Colon (tissue), 2 donors: ENCODE data around the gene MT4.
"Not testable (repeated sequence)": the region's sequence is repeated elsewhere in the genome, so short reads cannot be mapped to it uniquely, and the experiment has no call there.

ENCODE experiments used
- FAIRE-seq: peaks from 2 replicates; lab custom pipeline; 2012; peaks lifted over from hg19 to GRCh38; lab: Jason Lieb, UNC
- donor health status: control.
- donor health status: control.

The MT4 gene

DNA sequence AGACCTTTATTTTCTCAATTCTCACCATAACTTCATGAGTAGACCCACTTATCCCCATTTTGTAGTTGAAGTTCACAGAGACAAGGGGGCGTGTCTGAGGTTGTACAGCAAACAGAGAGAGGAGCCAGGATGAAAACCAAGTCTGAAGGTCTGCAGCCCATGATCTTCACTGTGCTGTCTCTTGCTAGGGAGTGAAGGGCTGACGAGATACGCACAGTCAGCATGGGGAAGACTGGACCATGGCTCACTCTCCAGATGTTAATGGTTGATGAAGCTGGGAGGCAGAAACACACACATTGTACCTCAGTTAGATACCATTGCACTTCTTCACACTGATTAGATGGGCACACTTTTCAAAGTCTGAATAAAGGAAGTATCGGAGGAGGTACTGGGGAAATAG, 5.8 kb upstream of the MT4 start:
- no peak for FAIRE-seq

DNA sequence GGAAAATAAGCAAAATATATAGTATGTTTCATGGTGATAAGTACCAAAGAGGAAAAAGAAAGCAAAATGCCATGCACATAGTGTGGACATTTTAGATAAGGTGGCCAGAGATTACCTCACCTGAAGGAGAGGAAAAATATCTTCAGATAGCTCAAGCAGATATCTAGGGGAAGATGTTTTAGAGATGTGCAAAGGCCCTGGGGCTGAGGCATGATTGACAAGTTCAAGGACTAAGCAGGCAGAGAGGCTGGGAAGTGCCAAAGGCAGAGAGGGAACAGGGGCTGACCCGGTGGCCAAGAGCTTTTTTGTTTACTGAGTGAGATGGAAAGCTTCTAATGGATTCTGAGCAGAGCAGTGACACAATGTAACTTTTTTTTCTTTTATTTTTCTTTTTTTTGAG, 4.4 kb upstream of the MT4 start:
- no peak for FAIRE-seq

DNA sequence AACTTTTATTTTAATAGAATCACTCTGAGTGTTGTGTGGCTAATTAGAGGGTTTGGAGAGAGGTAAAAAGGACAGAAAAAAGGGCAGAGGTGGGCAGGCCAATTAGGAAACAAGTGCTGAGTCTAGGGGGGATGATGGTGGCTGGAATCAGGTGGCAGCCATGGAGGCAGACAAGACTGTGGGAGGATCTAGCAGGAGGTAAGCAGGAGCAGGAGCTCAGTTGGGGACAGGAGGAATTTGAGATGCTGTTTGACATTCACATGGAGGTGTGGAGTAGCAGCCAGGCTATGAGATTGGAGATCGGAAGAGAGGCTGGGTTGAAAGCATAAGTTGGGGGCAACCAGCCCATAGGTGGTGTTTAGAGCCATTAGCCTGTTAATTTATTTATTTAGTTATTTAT, 3.7 kb upstream of the MT4 start:
- FAIRE-seq: no peak

DNA sequence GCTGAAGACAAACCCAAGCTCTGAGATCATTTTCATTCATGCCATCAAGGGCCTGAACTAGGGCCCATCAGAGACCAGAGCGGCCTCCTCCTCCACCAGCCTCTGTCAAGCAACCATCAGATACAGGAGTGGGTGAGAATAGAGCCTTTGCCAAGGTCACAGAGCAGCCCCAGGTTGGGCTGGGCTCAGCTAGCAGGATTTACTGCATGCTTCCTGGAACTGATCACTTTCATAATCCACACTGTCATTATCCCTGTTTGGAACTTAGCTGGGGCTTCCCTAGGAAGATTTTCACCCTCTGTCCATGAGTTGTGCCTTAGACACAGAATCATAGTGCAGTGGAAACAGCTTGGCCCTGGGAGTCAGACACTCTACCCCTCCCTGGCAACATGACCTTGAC, 5.1 kb downstream of the MT4 start:
- FAIRE-seq: no peak

DNA sequence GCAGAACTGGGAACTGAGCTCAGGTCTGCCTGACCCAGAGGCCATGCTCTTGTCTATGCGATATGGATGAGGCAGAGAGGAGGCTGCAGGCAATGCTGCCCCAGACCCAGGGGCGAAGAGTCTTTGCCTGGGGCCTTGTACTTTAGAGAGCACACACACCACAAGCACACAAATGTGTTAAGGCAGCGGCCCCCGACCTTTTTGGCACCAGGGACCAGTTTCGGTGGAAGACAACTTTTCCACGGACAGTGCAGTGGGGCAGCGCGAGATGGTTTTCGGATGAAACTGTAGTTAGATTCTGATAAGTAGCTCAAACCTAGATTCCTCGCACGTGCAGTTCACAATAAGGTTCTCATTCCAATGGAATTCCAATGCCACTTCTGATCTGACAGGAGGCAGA, 6.7 kb downstream of the MT4 start:
- no peak for FAIRE-seq

DNA sequence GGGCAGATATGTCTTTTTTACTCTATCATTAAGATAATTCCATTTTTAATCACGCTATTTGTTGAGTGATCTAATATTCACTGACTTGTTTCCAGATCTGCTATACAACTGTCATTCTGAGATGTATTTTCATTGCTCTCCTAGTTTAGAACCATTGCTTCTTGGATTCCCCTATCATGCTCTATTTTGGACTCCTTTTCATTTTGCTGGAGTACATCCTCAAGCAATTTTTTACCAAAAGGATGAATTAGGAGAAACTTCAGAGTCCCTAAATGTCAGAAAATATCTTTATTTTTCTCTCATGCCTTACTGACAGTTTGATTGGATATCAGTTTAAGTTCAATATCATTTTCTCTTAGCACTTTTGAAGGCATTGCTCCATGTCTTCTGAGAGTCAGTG, 9.8 kb downstream of the MT4 start:
- no peak for FAIRE-seq

DNA sequence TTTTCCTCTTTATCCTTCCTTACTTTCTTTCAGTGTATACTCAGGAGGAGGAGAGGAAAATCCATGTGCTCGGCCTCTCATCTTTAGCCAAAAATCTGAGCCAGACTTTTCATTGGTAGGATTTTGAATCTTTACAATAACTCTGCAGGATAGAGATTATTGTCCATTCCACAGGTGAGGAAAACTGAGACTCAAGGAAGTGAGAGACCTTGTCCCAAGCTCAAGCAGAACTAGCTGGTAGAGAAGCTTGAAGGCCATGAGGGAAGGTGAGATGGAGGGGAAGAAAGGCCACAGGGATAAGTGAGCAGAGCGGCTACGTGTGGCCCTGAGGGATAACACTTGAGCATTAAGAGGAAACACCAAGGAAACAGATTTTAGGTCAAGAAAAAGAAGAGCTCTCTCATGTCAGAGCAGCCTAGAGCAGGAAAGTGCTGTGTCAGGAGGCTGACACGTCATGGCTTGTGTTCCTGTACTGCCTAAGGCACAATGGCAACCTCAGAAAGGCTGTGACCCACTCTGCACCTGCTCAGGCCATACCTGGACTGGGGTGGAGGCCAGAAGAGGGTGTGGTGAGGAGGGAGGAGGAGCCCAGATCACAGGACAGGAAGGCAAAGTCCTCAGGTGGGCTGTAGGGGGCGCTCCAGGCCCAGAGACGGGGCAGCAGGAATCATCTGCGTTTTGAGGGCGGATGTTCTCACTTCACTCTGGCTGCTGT, 11.9 kb downstream of the MT4 start:
- no peak for FAIRE-seq

DNA sequence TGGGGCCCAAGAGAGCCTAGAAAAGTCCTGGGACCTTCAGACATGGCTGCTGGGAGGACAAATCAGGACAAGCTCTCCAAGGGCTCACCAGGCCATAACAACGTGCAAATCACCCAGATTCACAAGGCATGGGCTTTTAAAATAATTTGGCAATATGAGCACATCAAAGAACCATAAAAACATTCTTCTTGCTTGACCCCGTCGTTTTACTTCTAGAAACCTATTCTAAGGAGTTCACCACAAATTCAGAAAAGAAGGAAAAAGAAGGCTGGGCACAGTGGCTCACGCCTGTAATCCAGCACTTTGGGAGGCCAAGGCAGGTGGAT, 12.4 kb downstream of the MT4 start:
- no peak for FAIRE-seq

DNA sequence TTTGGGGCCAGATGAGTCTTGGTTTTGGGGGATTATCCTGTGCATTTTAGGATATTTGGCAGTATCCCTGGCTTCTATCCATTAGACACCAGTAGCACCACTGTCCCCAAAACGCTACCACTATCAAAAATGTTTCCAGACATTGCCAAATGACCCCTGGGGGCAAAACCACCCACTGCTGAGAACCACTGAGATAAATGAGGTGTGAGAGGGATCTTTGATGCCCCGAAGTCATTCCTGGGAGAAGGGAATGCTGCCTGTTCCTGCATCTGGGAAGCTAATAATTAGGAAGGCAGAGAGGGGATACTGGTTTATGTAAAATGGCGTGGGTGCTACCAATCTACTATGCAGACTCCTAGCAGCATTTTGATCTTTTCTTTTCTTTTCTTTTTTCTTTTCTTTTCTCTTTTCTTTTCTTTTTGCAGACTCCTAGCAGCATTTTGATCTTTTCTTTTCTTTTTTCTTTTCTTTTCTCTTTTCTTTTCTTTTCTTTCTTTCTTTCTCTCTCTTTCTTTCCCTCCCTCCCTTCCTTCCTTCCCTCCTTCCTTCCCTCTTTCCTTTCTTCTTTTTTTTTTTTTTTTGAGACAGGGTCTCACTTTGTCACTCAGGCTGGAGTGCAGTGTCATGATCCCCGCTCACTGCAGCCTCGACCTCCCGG, 15.6 kb downstream of the MT4 start:
- no peak for FAIRE-seq

DNA sequence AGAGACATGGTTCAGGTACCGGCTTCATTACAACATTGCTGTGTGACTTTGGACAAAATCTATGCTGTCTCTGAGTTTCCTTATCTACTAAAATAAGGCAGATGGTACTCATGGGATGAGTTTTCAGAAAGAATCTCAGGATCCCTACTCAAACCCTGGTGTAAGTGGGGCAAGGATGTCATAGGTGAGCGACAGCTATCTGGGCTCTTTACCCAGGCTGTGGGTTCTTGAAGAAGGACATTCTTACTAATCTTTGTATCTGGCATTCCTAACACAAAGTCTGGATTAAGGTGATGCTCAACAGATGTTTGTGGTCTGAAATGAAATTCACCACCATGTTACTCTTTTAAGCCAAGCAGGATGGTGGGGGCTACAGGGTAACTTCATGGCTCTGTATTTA, 18.0 kb downstream of the MT4 start:
- FAIRE-seq: not testable (repeated sequence)

DNA sequence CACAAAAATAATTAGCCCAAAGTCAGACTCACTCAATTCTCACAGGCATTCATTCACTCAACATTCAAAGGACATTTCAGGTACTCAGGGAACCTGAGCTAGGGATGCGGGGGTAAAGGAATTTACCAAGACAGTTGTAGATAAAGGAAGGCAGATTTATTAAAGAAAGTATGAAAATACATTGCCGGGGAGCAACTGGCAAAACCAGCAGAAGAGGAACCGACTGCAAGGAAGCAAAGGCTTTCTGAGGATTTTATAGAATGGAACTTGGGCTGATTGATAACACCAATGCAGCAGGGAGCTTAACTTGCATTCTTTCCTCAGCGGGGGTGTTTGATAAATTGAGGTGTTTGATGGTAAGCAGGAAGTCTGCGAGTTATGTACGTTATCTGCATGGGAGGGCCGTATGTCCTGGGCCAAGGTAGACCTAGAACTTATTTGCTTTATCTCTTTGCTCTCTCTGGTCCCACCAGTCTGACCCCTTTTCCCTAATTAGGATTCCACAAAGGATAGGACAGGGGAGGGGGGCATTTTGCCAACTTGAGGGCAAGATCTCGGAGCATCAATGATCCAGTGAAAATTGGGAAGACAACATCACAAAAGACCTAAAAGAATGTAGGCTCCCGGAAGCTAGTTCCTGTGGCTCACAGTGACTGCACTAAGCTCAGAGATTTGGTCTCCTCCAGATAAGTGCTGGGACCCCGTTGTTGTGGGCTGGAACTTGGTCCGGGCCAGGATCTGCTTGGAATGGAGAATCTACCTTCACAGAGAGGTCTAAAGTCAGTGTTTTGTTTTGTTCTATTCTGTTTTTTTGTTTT, 18.7 kb downstream of the MT4 start:
- no peak for FAIRE-seq

DNA sequence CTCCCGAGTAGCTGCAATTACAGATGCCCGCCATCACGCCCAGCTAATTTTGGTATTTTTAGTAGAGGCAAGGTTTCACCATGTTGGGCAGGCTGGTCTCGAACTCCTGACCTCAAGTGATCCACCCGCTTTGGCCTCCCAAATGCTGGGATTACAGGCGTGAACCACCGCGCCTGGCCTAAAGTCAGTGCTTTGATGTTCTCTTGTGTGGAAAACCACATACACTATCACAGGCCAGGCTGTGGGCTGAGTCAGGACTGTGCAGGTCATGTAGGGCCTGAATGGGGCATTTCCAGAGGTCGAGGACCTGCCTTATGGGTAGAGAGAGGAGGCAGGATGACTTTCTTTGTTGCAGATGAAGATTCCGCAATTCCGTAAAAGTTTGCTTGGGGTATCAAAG, 19.4 kb downstream of the MT4 start:
- FAIRE-seq: no peak

DNA sequence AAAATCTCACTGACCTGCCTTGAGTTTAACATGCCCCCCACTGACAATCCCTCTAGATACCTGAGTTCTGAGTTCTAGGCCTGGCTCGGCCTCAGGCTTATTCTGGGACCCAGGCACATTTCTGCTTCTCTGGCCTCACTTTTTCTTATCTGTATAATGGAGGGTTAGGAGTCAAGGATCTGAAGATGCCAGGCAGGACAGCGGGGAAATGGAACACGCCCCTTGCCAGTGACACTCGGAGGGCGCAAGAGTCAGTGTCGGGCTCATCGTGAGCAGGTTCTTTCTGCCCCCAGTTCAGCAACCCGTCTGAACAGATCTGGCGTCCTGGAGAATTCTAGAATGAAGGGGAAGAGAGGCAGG, 23.9 kb downstream of the MT4 start:
- FAIRE-seq: no peak

DNA sequence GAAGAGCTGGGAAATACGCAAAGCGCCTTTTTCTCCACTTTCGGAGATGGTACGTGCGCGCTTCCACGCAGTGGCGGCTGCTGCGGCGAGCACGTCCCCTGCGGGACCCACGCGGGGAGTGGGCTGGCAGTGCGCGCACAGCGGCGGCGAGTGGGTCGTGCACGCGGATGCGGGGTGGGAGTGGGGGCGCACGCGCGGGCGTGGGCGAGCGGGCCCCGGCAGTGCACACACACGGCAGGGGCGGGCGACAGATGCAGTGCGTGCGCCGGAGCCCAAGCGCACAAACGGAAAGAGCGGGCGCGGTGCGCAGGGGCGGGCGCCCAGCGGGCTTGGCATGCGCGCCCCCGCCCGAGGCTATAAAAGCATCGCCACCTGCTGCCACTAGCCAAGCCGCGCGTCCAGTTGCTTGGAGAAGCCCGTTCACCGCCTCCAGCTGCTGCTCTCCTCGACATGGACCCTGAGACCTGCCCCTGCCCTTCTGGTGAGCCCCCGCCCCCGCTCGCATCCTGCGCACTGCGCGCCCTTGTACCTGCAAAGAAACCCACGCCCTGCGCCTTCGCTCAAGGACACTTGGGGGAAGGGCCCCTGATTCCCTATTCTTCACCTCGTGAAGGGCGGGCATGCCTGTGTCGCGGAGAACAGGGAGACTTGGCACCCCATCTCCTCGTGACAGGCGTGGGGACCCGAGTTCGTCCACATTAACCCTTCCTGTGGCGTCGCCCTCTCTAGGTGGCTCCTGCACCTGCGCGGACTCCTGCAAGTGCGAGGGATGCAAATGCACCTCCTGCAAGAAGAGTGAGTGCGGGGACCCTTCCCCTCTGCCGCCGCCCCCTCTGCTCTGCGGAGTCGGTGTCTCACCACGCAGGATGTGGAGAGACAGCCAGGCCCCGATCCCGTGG, 24.5 kb downstream of the MT4 start, which contains the start of gene MT3:
Gene MT3, plus strand, starts transcription at position 388 of the 899 bp plus-strand sequence. Its CDS starts 63 bp downstream, at position 451.
- FAIRE-seq: no peak

DNA sequence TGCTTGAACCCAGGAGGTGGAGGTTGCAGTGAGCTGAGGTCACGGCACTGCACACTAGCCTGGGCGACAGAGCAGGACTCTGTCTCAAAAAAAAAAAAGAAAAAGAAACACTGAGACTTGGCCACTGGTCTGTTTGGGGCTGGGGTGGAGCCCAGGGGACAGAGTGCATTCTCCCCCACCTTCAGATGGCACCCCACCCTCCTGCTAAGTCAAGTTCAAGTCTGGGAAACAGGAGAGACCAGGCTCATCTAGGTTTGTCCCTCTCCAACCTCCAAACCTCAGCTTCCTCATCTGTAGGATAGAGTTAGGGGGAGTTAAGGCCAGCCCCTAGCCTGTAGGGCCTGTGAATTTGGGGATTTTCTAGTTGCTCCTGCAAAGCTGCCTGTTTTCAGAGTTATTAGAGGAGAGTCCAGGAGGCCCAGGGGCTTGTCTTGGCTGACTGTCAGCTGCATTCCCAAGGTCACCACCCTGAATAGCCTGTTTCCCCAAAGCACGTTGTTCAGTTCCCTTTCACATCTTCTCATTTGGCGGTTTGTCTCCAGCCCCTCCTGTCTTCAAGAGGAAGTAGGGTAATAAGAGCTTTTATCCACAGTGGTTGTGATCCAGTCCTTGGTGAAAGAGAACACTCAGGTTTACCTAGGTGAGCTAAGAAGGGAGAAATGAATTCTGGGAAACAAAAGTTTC, 26.6 kb downstream of the MT4 start:
- no peak for FAIRE-seq

DNA sequence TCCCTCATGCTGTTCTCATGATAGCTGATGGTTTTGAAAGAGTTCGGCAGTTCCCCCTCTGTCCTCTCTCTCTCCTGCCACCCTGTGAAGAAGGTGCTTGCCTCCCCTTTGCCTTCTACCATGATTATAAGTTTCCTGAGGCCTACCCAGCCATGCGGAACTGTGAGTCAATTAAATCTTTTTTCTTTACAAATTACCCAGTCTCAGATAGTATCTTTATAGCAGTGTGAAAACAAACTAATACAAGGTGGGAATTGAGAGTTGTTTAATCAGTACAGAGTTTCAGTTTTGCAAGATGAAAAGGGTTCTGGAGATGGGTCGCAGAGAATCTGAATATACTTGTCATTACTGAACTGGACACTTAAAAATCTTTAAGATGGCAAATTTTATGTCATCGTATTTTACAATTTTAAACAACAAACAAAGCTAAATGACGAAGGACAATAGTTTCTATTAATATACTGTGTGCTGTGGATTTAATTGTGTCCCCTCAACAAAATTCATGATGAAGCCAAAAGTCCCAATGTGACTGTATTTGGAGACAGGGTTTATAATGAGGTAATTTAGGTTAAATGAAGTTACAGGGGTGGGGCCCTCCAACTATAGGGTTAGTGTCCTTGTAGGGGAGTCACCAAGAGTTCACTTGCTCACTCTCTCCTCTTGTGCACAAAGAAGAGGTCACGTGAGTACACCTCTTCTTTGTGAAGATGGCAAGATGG, 28.9 kb downstream of the MT4 start:
- no peak for FAIRE-seq

DNA sequence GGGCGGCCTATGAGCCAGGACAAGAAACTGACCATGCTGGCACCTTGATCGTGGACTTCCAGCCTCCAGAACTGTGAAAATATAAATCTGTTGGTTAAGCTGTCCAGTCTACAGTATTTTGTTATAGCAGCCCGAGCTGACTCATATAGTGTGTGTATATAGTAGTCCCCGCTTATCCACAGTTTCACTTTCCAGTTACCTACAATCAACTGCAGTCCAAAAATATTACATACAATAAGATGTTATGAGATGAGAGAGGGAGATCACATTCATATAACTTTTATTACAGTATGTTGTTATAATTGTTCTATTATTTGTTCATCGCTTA, 29.4 kb downstream of the MT4 start:
- no peak for FAIRE-seq

DNA sequence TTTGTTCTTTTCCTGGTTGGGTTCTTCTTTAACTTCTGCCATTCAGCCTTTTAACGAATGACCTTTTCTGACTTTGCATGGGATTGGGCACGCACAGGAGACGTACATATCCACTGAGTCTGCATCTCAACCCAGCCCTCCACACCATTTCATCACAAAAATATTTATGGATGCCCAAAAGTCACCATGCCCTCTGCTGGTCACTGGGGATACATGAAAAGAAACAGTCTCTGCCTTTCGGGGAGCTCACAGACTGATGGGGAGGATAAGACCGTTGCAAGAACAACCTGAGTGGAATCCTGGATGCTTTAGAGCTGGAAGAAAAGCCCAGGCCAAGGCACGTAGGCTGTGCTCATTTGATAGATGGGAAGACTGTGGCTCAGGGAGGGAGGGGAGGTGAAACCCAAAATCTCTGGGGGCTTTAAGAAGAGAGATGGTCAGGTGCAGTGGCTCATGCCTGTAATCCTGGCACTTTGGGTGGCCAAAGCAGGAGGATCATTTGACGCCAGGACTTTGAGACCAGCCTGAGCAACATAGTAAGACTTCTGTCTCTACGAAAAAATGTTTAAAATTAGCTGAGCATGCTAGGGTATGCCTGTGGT, 35.6 kb downstream of the MT4 start:
- FAIRE-seq: no peak

DNA sequence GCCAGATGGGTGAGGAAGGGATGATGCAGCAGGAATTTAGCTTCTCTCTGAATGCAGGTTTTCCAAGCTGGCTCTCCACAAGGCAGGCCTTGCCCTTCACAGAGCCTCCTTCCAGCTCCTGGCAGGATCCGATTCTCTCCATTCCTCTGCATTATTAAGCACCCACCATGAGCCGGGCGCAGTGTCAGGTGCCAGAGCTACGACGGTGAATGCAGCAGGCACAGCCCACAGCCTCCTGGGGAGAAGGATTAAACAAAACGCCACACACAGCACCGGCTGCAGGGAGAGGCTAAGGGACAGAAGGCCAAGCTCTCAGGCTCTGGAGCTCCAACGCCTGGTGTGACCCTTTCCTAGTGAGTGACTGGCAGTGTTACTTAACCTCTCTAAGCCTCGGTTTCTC, 36.5 kb downstream of the MT4 start:
- FAIRE-seq: no peak

DNA sequence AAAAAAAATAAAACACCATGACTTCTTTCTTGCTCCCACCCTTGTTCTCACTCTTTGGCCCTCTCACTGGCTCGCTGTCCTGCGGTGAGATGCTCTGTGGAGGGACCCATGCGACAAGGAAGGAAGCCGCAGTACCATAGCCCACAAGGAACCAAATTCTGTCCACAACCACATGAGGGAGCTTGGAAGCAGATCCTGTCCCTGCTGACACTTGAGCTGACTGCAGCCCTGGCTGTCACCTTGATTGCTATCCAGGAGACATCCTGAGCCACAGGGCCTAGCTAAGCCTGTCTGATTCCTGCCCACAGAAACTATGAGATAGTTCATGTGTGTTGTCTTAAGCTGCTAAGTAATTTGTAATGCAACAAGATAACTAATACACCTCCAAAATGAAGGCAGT, 38.7 kb downstream of the MT4 start:
- no peak for FAIRE-seq

DNA sequence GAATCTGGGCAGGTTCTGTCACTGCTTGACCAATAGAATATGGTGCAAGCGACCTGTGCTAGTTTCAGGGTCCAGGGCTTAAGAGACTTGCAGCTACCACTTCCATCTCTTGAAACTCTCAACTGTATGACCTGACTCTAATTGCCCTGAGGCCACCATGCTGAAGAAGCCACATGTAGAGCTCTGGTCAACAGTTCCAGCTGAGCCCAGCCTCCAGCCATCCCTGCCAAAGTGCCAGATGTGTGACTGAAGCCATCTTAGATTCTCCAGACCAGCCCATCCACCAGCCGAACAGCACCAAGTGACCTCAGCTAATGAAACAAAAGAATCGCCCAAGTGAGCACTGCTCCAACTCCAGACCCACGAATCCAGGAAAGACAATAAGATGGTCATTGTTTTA, 40.1 kb downstream of the MT4 start:
- FAIRE-seq: no peak
